ENCODE results near the gene PRKN.

- TF ChIP-seq CTCF (IDR thresholded peaks at IDR 0.05) = no peak
- no peak for TF ChIP-seq EZH2phosphoT487 (IDR thresholded peaks at IDR 0.05)
- no peak for TF ChIP-seq EZH2 (IDR thresholded peaks at IDR 0.05)
Observed at GRCh38 chr6:161649841-161650240, 1077.7 kb downstream of the PRKN start.

All from neural progenitor cell (in vitro differentiated cells).